Motor neuron (in vitro differentiated cells): ENCODE results near the gene SLC5A2. TPM values are rescaled to one million over a fixed set of nuclear protein-coding genes. Genes with fewer than 3 reads are reported as not detected.
A peak's percentile ranks its signal among the peaks of the same experiment; 100 is the strongest.
"Not testable (repeated sequence)": the region's sequence is repeated elsewhere in the genome, so short reads cannot be mapped to it uniquely, and the experiment has no call there.

Experiments used
- ATAC-seq, 8 experiments: fragments of 200-7000 bp; cut with Tn5 transposase; replicated peaks in 6 of 8; 2 replicates each; pipeline ENCODE4 v1.8.0; 2021; ENCODE audit warnings: mild to moderate bottlenecking in 8 of 8, moderate library complexity in 8 of 8
- H3K27ac ChIP-seq, 2 donors: fragments of 250-450 bp; sonication (Bioruptor Pico); 2 replicates each; pipeline ENCODE4 v1.9.0; 2021; ENCODE audit warnings: antibody characterized with exemption in 2 of 2, mild to moderate bottlenecking in 2 of 2, moderate library complexity in 1 of 2
- H3K4me1 ChIP-seq, 2 donors: fragments of 250-450 bp; sonication (Bioruptor Pico); replicated peaks in 1 of 2; 2 replicates each; pipeline ENCODE4 v1.6.1; 2021; ENCODE audit warnings: antibody characterized with exemption in 2 of 2, mild to moderate bottlenecking in 2 of 2, moderate library complexity in 1 of 2
- H3K4me3 ChIP-seq, 5 donors: fragments of 250-450 bp; sonication (Bioruptor Pico); 2 replicates each; pipeline ENCODE4 v1.9.0; 2021; ENCODE audit warnings: antibody characterized with exemption in 5 of 5, mild to moderate bottlenecking in 5 of 5, moderate library complexity in 4 of 5
- WGBS, 10 experiments: fragments of 450-650 bp; shearing (Covaris generic); methylation state at CpG; one replicate each; pipeline ENCODE4 v1.0.0; 2022; 5-methylcytosine and 5-hydroxymethylcytosine counted together
- in situ Hi-C, 9 experiments: fragments of 400-800 bp; cut with MboI; loops; one replicate each; pipeline ENCODE4 v1.15.0; 2021; ENCODE audit warnings: low sequenced_read_pairs in 9 of 9, low pct_unique_long_range_greater_than_20kb in 2 of 9; ENCODE audit not compliant: unreplicated experiment in 9 of 9
- total RNA-seq, 8 experiments: library from RNA; unstranded; fragments of 300-600 nt; gene quantifications; 2 replicates each; pipeline versions ENCODE4 v1.2.3 to v1.2.4, GENCODE V29; 2022

Gene SLC5A2
- 1 to 10 TPM in 7 of 8 experiments, under 1 TPM in 1; 0.36 to 3.0 (median 2.5) TPM for total RNA-seq

GRCh38 chr16:31483081-31483480 is at the start of gene SLC5A2:
SLC5A2 (plus strand) TSS chr16:31483123; CDS start chr16:31483137, 14 bp downstream.
- peaks cover 0 to 6% of the 10 kb centered on the region in 2 donors for H3K4me1 ChIP-seq
- no peak within 1 kb of the TSS for H3K27ac ChIP-seq
- ATAC-seq, result no peak
- 93 to 100% methylated on average over 2 of the region's 4 CpGs; no CpG with 5 or more reads in 8 of the 10 experiments for whole genome bisulfite sequencing, 10 experiments
- H3K4me3 ChIP-seq, result no peak within 1 kb of the TSS
- in situ Hi-C loops, result no loop called here

- no peak for ATAC-seq
- Histone ChIP-seq H3K4me1 (no peaks in the 10 kb centered on the region), H3K4me3 (no peak overlapping the region), H3K27ac (no peak overlapping the region)
- in situ Hi-C loops, result loop anchor here in 5 of 9 experiments (25.0 kb wide), 3 partner anchors 223 to 448 kb away; partner anchors contain the start of genes HSD3B7 (in 2 of the 5), PYCARD (in 2 of the 5), PYDC1 (in 2 of the 5) and TRIM72 (in 2 of the 5)
- WGBS, 10 experiments, result 80 to 100% (median 95%) methylated on average over 2 to 17 of the region's 47 CpGs
Measured at GRCh38 chr16:31435341-31436220, 47.3 kb upstream of the SLC5A2 start.

DNA sequence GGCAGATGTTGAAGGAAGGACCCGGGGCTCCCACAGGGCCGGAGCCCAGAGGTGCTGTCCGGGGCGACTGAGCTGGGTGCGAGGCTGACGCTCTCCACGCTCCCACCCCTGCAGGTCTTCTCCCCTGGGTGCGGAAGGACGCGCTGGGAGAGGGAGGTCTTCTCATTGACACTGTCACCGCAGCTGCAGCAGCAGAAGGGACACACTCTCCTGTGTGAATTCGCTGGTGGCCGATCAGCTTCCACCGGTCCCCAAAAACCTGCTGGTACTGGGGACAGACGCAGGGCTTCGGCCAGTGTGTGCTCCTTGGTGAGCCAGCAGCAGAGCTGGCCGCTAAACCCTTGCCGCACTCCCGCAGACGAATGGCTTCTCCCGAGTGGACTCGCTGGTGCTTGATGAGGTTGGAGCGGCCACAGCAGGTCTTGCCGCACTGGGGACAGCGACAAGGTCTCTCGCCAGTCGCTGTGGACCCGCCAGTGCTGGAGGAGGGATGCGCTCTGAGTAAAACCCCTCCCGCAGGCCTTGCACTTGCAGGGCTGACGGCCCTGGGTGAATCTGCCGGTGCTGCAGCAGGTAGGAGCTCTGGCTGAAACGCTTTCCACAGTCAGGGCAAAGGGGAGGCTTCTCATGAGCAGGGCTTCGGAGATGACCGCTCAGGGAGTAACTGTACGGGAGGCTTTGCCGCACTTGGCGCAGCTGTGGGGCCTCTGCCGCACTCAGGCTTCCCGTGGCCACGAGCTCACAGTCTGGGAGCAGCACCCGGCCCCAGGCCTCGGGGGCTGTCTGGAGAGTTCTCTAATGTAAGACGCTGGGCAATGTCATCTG is 46.5 kb upstream of the SLC5A2 start:
- H3K4me1 ChIP-seq, result no peaks in the 10 kb centered on the region
- in situ Hi-C loops, result loop anchor here in 5 of 9 experiments (25.0 kb wide), 3 partner anchors 224 to 449 kb away; partner anchors contain the start of genes HSD3B7 (in 2 of the 5), PYCARD (in 2 of the 5), PYDC1 (in 2 of the 5) and TRIM72 (in 2 of the 5)
- WGBS, 10 experiments, result 33 to 100% (median 80%) methylated on average over 1 to 19 of the region's 44 CpGs; no CpG with 5 or more reads in 1 of the 10 experiments
- no peak overlapping the region for H3K4me3 ChIP-seq
- H3K27ac ChIP-seq, result no peak overlapping the region
- ATAC-seq, result no peak

GRCh38 chr16:31438414-31438813 is 44.5 kb upstream of the SLC5A2 start:
- in situ Hi-C loops, result loop anchor here in 5 of 9 experiments (25.0 kb wide), 3 partner anchors 226 to 451 kb away; partner anchors contain the start of genes HSD3B7 (in 2 of the 5), PYCARD (in 2 of the 5), PYDC1 (in 2 of the 5) and TRIM72 (in 2 of the 5)
- no peak overlapping the region for H3K4me3 ChIP-seq
- WGBS, 10 experiments, result 7 to 84% (median 65%) methylated on average over 2 of the region's 2 CpGs; no CpG with 5 or more reads in 4 of the 10 experiments
- no peak overlapping the region for H3K27ac ChIP-seq
- peaks cover 0 to 4% of the 10 kb centered on the region in 2 donors for H3K4me1 ChIP-seq
- no peak for ATAC-seq

DNA sequence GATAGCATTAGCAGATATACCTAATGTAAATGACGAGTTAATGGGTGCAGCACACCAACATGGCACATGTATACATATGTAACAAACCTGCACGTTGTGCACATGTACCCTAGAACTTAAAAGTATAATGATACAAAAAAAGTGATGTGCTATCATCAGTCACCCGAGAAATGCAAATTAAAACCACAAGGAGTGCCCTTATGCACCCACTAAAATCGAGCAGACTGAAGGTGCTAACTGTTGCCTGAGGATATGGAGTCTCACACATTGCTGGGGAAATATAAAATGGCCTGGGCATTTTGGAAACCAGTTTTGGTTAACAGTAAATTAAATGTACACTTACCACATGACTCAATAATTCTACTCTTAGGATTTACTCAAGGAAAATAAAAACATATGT is 43.9 kb upstream of the SLC5A2 start:
- ATAC-seq, result peak in 2 of 8 experiments; percentile 0 to 2
- in situ Hi-C loops, result loop anchor here in 5 of 9 experiments (25.0 kb wide), 3 partner anchors 227 to 452 kb away; partner anchors contain the start of genes HSD3B7 (in 2 of the 5), PYCARD (in 2 of the 5), PYDC1 (in 2 of the 5) and TRIM72 (in 2 of the 5)
- not testable (repeated sequence) for H3K27ac ChIP-seq, H3K4me1 ChIP-seq, H3K4me3 ChIP-seq
- 0% methylated on average over 1 of the region's 4 CpGs; no CpG with 5 or more reads in 9 of the 10 experiments for WGBS, 10 experiments

DNA sequence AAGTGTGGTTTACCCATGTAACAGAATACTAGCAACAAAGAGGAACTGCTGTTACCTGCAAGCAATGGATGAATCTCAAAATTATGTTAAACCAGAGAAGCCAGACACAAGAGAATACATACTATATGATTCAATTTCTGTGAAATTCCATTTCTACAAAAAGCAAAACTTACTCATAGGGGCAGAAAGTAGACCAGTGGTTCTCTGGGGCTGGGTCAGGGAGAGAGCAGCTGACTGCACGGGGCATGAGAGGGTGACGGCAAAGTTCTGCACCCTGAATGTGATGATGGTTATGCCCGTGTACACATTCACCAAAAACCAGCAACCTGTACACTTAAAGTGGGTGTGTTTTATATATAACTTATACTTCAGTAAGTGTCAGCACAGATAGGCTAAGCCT is 43.4 kb upstream of the SLC5A2 start:
- in situ Hi-C loops, result loop anchor here in 5 of 9 experiments (25.0 kb wide), 3 partner anchors 227 to 452 kb away; partner anchors contain the start of genes HSD3B7 (in 2 of the 5), PYCARD (in 2 of the 5), PYDC1 (in 2 of the 5) and TRIM72 (in 2 of the 5)
- ATAC-seq, result no peak
- Histone ChIP-seq H3K27ac (no peak overlapping the region), H3K4me3 (no peak overlapping the region), H3K4me1 (peaks cover 0 to 4% of the 10 kb centered on the region in 2 donors)
- WGBS, 10 experiments, result 40 to 90% (median 83%) methylated on average over 1 to 3 of the region's 3 CpGs; no CpG with 5 or more reads in 5 of the 10 experiments

- H3K27ac ChIP-seq, result no peak overlapping the region
- 0 to 100% (median 61%) methylated on average over 2 to 4 of the region's 4 CpGs; no CpG with 5 or more reads in 2 of the 10 experiments for WGBS, 10 experiments
- peak in 1 of 8 experiments; percentile 55 for ATAC-seq
- H3K4me3 ChIP-seq, result no peak overlapping the region
- H3K4me1 ChIP-seq, result peaks cover 0 to 4% of the 10 kb centered on the region in 2 donors
- in situ Hi-C loops, result loop anchor here in 6 of 9 experiments (10.0 to 25.0 kb wide), 4 partner anchors 228 to 453 kb away; partner anchors contain the start of genes PYCARD (in 3 of the 6), HSD3B7 (in 2 of the 6), PYDC1 (in 2 of the 6) and TRIM72 (in 2 of the 6)
Measured at GRCh38 chr16:31440516-31441184, 42.3 kb upstream of the SLC5A2 start.

DNA sequence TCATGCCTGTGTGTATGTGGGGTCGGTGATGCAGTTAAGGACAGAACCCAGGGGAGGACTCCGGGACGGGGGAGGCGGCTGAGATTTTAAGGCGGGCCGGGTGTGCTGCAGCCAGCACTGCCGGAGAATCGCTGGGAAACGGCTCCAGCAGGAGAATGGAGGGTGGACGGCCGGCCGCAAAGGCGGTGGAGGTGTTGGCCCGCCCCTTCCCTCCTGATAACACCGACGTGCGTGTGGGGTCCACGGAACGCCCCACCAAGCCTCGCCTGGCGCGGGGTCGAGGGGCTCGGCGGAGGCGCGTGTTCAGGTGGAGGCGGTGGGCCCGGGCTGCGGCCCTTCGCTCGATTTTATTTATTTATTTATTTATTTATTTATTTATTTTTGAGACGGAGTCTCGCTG is 41.0 kb upstream of the SLC5A2 start:
- no peak for ATAC-seq
- WGBS, 10 experiments, result 35 to 92% (median 67%) methylated on average over 4 to 22 of the region's 34 CpGs; no CpG with 5 or more reads in 5 of the 10 experiments
- in situ Hi-C loops, result loop anchor here in 6 of 9 experiments (10.0 to 25.0 kb wide), 4 partner anchors 230 to 455 kb away; partner anchors contain the start of genes PYCARD (in 3 of the 6), HSD3B7 (in 2 of the 6), PYDC1 (in 2 of the 6) and TRIM72 (in 2 of the 6)
- peaks cover 0 to 4% of the 10 kb centered on the region in 2 donors for H3K4me1 ChIP-seq
- peak overlapping the region; percentile 44 to 82 (median 57) for H3K4me3 ChIP-seq
- peak overlapping the region; percentile 78 to 84 for H3K27ac ChIP-seq

DNA sequence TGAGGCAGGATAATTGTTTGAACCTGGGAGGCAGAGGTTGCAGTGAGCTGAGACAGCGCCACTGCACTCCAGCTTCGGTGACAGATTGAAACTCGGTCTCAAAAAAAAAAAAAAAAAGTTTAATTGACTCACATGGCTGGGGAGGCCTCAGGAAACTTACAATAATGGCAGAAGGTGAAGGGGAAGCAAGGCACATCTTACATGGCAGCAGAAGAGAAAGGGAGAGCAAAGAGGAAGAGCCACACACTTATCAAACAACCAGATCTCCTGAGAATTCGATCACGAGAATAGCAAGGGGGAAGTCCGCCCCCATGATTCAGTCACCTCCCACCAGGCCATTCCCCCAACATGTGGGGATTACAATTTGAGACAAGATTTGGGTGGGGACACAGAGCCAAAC is 37.0 kb upstream of the SLC5A2 start:
- in situ Hi-C loops, result loop anchor here in 6 of 9 experiments (10.0 to 25.0 kb wide), 4 partner anchors 234 to 459 kb away; partner anchors contain the start of genes PYCARD (in 3 of the 6), HSD3B7 (in 2 of the 6), PYDC1 (in 2 of the 6) and TRIM72 (in 2 of the 6)
- 45 to 100% (median 92%) methylated on average over 1 to 6 of the region's 6 CpGs; no CpG with 5 or more reads in 2 of the 10 experiments for WGBS, 10 experiments
- ATAC-seq, H3K27ac ChIP-seq, H3K4me3 ChIP-seq, H3K4me1 ChIP-seq: not testable (repeated sequence)

DNA sequence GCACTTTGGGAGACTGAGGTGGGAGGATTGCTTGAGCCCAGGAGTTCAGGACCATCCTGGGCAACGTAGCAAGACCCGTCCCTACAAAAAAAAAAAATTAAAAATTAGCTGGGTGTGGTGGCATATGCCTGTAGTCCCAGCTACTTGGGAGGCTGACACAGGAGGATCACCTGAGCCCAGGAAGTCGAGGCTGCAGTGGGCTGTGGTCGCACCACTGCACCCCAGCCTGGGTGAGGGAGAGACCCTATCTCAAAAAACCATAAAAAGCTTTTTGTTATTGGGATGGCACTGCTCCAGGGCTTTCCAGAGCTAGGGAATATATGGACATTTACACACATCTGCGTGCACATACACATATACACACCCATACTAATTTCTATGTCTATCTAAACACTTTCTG is 31.7 kb upstream of the SLC5A2 start:
- in situ Hi-C loops, result loop anchor here in 3 of 9 experiments (25.0 kb wide), 2 partner anchors 411 to 489 kb away; partner anchors contain the start of genes SETD1A (in 2 of the 3) and ZNF267 (in 1 of the 3)
- no peak overlapping the region for H3K4me3 ChIP-seq
- H3K4me1 ChIP-seq, result peaks cover 33 to 43% of the 10 kb centered on the region in 2 donors
- WGBS, 10 experiments, result 69 to 100% (median 92%) methylated on average over 1 to 5 of the region's 5 CpGs; no CpG with 5 or more reads in 3 of the 10 experiments
- peak in 1 of 8 experiments; percentile 3 for ATAC-seq
- no peak overlapping the region for H3K27ac ChIP-seq
